Activated T-helper 17 cell treated with anti-CD3 and anti-CD28 coated beads, Interleukin-2, amount 50 U/mL, for 72 hours (primary cell): ENCODE data around the gene PLEKHF1. TPM values are rescaled to one million over a fixed set of nuclear protein-coding genes. Genes with fewer than 3 reads are reported as not detected.
"Not testable (repeated sequence)": the region's sequence is repeated elsewhere in the genome, so short reads cannot be mapped to it uniquely, and the experiment has no call there.

Experiments
- ATAC-seq: fragments of 150-1000 bp; cut with Tn5 transposase; replicated peaks from 2 replicates; pipeline ENCODE4 v1.10.0; 2021; ENCODE audit warnings: mild to moderate bottlenecking, moderate library complexity
- H3K27ac Mint-ChIP-seq: one replicate; pipeline ENCODE4 v1.8.0; 2022; ENCODE audit warnings: mixed read lengths
- H3K27me3 Mint-ChIP-seq: one replicate; pipeline ENCODE4 v1.8.0; 2022; ENCODE audit warnings: mixed read lengths
- H3K36me3 Mint-ChIP-seq: one replicate; pipeline ENCODE4 v1.8.0; 2022; ENCODE audit warnings: low read depth, mild to moderate bottlenecking, mixed read lengths
- H3K4me1 Mint-ChIP-seq: one replicate; pipeline ENCODE4 v1.8.0; 2022; ENCODE audit warnings: mixed read lengths
- H3K4me3 Mint-ChIP-seq: one replicate; pipeline ENCODE4 v1.8.0; 2022; ENCODE audit warnings: mild to moderate bottlenecking, mixed read lengths
- H3K9me3 Mint-ChIP-seq: one replicate; pipeline ENCODE4 v1.8.0; 2022; ENCODE audit warnings: mixed read lengths
- total RNA-seq, 2 donors: library from RNA; stranded (reverse); gene quantifications; one replicate each; pipeline ENCODE4 v1.2.3, GENCODE V29; 2022

PLEKHF1 gene
- total RNA-seq, 2 donors from 2014 or later, result 34.4 to 40.3 TPM

DNA sequence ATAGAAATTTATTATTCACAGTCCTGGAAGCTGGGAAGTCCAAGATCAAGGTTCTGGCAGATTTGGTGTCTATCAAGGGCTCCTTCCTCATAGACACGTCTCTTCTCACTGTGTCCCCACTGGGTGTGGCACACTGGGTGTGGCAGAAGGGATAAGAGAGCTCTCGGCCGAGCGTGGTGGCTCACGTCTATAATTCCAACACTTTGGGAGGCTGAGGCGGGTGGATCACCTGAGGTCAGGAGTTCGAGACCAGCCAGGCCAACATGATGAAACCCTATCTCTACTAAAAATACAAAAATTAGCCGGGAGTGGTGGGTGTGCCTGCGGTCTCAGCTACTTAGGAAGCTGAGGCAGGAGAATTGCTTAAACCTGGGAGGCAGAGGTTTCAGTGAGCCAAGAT, 38.4 kb upstream of the PLEKHF1 start:
- not testable (repeated sequence) for H3K9me3 Mint-ChIP-seq, ATAC-seq, H3K27ac Mint-ChIP-seq, H3K27me3 Mint-ChIP-seq, H3K4me3 Mint-ChIP-seq, H3K36me3 Mint-ChIP-seq
- peaks cover 25% of the 10 kb centered on the region for H3K4me1 Mint-ChIP-seq

DNA sequence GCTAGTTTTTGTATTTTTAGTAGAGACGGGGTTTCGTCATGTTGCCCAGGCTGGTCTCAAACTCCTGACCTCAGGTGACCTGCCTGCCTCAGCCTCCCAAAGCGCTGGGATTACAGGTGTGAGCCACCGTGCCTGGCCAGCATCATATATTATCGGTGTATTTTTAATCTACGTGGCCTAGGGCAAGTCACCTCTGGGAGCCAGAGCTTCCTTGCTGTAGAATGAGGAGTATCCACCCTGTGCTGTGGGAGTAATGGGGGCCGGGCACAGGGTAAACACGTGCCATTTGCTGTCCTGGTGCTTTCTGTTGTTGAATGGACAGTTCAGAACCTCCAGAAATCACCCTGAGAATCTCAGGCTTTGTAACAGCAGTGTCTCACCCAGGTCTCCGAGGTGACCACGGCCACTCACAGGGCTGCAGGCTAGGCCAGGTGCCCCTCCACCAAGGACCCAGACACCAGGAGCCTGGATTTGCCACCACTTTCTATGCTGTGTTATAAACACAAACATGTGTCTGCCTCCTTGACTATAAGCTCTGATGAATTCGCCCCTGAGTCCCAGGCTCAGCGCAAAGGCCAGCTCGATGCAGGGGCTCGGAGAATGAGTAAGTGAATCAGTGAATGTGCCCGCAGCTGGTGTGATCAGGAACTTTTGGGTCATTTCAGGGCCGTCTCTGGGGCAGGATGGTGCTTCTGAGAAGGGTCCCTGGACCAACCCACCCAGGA, 36.4 kb upstream of the PLEKHF1 start:
- H3K9me3 Mint-ChIP-seq, result no peaks in the 10 kb centered on the region
- no peak overlapping the region for H3K27ac Mint-ChIP-seq
- no peaks in the 10 kb centered on the region for H3K27me3 Mint-ChIP-seq
- H3K36me3 Mint-ChIP-seq, result no peaks in the 10 kb centered on the region
- H3K4me1 Mint-ChIP-seq, result peaks cover 6% of the 10 kb centered on the region
- ATAC-seq, result no peak
- no peak overlapping the region for H3K4me3 Mint-ChIP-seq

DNA sequence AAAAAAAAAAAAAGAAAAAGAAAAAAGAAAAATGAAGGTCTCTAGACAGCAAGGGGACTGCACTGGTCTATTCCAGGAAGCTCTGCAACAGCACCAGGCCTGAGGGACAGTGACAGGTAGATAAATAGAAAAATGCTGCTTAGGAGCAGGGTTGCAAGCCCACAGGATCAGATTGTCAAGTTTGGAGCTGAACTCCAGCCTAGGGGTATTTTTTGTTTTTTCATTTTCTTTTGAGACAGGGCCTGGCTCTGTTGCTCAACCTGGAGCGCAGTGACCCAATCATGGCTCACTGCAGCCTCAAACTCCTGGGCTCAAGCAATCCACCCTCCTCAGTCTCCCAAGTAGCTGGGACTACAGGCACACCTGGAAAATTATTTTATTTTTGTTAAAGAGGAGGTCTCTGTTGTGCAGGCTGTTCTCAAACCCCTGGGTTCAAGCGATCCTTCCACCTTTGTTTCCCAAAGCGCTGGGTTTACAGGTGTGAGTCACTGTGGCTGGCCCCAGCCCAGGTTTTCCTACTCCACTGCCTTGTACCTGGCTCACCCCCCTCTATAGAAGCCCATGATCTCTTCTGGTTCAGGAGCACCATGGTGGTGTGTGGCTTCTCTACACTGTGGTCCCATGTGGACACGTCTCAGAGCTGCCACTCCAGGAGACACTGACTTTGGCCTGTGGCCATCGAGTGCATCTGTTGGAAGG, 35.3 kb upstream of the PLEKHF1 start:
- no peak overlapping the region for H3K4me3 Mint-ChIP-seq
- H3K9me3 Mint-ChIP-seq, result no peaks in the 10 kb centered on the region
- no peaks in the 10 kb centered on the region for H3K27me3 Mint-ChIP-seq
- no peak for ATAC-seq
- H3K4me1 Mint-ChIP-seq, result no peaks in the 10 kb centered on the region
- H3K27ac Mint-ChIP-seq, result no peak overlapping the region
- H3K36me3 Mint-ChIP-seq, result no peaks in the 10 kb centered on the region

DNA sequence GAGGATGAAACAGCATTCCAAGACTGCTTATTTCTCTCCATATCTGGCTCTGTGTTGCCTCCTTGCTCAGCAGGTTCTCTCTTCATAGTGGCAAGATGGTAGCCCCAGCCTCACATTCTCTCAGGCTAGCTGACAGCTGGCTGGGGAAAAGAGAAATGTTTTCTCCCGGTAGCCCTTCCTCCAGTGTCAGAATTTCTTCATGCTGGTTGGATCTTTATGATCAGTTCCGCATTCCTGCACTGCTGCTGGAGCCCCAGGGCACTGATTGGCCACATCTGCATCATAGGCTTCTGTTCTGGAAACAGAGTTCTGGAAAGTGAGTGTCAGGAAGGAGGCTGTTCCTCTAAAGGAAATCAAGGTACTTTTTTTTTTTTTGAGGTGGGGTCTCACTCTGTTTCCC, 34.6 kb upstream of the PLEKHF1 start:
- H3K36me3 Mint-ChIP-seq, result no peaks in the 10 kb centered on the region
- no peak overlapping the region for H3K4me3 Mint-ChIP-seq
- ATAC-seq, result no peak
- no peaks in the 10 kb centered on the region for H3K4me1 Mint-ChIP-seq
- H3K27ac Mint-ChIP-seq, result no peak overlapping the region
- no peaks in the 10 kb centered on the region for H3K27me3 Mint-ChIP-seq
- no peaks in the 10 kb centered on the region for H3K9me3 Mint-ChIP-seq

DNA sequence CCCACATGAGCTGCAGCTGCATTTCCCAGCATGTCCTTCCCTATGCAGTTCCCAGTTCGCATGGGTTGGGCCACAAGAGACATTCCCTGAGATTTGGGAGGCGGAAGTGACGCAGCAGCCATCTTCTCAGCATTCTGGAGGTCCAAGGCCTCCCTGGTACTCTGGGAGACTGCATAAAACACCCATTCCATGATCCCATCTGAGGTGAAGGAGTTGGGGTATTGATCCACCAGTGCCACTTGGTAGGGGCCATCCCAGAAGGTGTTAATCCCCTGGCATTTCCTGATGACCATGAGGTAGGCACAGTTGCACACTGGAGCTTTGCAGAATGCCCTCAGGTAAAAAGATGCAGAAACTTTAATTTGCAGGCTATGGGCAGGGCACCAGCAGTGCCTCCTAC, 33.8 kb upstream of the PLEKHF1 start:
- no peaks in the 10 kb centered on the region for H3K9me3 Mint-ChIP-seq
- H3K4me3 Mint-ChIP-seq, result no peak overlapping the region
- H3K27ac Mint-ChIP-seq, result no peak overlapping the region
- H3K4me1 Mint-ChIP-seq, result no peaks in the 10 kb centered on the region
- H3K36me3 Mint-ChIP-seq, result no peaks in the 10 kb centered on the region
- ATAC-seq, result no peak
- no peaks in the 10 kb centered on the region for H3K27me3 Mint-ChIP-seq

DNA sequence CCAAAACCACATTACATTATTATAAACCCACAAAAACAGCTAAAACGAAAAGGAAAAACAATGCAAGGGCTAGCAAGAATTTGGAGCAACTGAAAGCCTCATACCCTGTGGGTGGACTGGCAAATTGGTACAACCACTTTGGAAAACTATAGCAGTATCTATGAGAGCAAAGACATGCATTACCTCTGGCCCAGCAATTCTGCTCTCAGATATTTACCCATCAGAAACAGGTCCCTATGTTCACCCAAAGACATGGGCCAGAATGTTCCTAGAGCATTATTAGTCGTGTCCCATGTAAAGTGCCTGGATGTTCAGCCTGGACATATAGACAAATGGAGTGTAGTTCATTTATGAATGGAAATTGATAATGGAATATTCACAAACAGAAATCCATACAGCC, 31.3 kb upstream of the PLEKHF1 start:
- H3K27ac Mint-ChIP-seq, result no peak overlapping the region
- no peaks in the 10 kb centered on the region for H3K27me3 Mint-ChIP-seq
- H3K4me3 Mint-ChIP-seq, result no peak overlapping the region
- no peaks in the 10 kb centered on the region for H3K36me3 Mint-ChIP-seq
- no peaks in the 10 kb centered on the region for H3K9me3 Mint-ChIP-seq
- no peaks in the 10 kb centered on the region for H3K4me1 Mint-ChIP-seq
- no peak for ATAC-seq

DNA sequence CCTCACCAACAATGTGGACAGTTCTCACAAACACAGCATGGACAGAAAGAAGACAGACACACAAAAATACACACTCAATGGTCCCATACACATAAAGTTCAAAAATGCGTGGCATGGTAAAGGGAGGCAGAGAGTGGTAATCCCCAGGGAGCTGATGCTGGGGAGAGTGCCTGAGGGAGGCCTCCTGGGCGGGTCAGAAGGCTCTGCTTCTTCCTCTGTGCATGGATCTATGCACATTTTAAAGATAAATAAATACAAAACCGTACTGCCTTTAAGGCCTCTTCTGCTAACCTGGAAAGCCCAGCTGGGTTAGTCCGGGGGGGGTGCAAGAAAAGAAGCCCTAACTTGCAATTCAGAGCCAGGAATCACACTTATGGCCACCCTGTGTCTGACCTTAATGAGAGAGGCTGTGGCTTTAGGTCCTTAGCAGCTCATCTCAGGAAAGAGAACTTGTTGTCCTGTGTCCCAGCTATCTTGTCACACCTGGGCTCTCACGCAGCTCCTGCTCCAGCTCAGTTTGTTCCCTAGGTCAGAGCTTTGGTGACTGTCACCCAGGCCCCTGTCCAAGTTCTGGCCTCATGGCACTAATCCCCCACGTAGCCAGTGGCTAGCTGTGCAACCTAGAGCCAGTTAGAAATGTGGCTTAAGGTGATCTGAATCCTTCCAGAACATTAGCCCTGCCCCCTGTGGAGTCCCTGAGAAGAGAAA, 30.7 kb upstream of the PLEKHF1 start:
- Mint-ChIP-seq H3K27me3 (no peaks in the 10 kb centered on the region), H3K9me3 (no peaks in the 10 kb centered on the region), H3K27ac (no peak overlapping the region), H3K4me1 (no peaks in the 10 kb centered on the region), H3K4me3 (no peak overlapping the region), H3K36me3 (no peaks in the 10 kb centered on the region)
- no peak for ATAC-seq

DNA sequence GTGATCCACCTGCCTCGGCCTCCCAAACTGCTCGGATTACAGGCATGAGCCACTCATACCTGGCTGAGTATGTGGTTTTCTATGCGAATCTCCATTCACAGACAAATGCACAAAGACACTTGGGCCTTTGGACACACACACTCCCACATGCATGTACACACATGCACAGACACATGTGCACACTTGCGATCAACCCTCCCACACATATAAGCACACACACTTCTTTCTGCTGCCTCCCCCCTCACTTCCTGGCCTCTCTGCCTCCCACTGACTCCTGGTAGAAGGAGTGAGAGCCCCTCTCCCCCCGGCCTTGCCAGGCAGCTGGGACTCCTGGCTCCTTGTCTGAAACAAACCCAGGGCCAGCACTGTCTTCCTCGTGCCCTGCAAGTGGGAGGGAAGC, 29.3 kb upstream of the PLEKHF1 start:
- ATAC-seq, result no peak
- H3K27me3 Mint-ChIP-seq, result no peaks in the 10 kb centered on the region
- H3K4me1 Mint-ChIP-seq, result no peaks in the 10 kb centered on the region
- no peaks in the 10 kb centered on the region for H3K9me3 Mint-ChIP-seq
- H3K4me3 Mint-ChIP-seq, result no peak overlapping the region
- H3K36me3 Mint-ChIP-seq, result no peaks in the 10 kb centered on the region
- H3K27ac Mint-ChIP-seq, result no peak overlapping the region

DNA sequence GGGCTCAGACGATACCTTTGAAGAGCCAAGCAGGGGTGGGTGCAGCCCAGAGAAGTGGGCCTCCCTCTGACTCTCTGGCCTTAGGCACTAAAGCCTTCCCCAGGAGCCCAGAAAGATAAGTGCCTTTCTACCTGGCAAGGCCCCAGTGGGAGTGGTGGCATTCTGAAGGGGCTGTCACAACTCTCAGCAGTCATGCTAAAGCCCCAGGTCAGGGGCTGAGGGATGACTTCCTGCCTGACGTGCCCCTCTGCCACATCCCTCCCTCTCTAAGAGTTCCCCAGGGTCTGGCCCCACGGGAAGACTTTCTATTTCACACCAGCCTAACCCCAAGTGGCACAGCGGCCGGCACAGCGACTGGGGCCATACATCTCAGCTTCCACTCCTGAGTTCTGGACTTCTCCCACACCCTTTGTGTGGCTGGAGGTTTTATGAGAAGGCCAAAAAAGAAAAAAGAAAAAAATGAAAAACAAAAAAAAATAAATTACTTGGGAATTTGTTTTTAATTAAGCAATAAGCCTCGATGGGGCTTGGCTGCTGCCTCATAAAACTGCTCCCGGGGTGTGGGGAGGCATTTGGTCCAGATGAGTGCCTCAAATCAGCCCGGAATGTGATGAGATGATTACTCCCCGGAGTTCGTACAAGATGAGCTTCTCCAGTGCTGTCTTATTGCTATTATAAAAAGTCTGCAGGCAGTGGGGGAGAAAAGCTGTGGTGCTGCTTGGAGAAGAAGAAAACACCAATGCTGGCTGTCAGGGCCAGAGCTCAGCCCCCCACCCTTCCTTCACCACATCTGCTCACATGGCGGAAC, 28.5 kb upstream of the PLEKHF1 start:
- H3K27ac Mint-ChIP-seq, result no peak overlapping the region
- H3K9me3 Mint-ChIP-seq, result no peaks in the 10 kb centered on the region
- ATAC-seq, result no peak
- no peaks in the 10 kb centered on the region for H3K4me1 Mint-ChIP-seq
- no peaks in the 10 kb centered on the region for H3K27me3 Mint-ChIP-seq
- H3K4me3 Mint-ChIP-seq, result no peak overlapping the region
- no peaks in the 10 kb centered on the region for H3K36me3 Mint-ChIP-seq

DNA sequence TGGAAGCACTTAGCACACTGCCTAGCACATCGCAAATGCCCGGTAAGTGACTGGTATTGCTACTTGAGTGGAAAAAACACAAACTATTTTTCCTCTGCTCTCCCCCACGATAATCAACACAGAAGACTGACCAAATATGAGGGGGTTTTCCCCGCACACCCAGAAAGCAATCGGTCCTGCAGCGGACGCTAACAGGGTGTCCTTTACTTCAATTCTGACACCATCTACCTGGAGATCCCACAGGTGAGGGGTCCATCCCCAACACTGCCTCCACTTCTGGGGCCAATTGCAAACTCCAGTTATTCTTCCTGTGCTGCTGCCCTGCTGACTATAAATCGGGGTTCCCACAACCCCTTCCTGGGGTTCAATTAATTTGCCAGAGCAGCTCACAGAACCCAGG, 26.2 kb upstream of the PLEKHF1 start:
- no peaks in the 10 kb centered on the region for H3K9me3 Mint-ChIP-seq
- H3K36me3 Mint-ChIP-seq, result no peaks in the 10 kb centered on the region
- H3K4me1 Mint-ChIP-seq, result no peaks in the 10 kb centered on the region
- no peak for ATAC-seq
- no peak overlapping the region for H3K27ac Mint-ChIP-seq
- no peaks in the 10 kb centered on the region for H3K27me3 Mint-ChIP-seq
- no peak overlapping the region for H3K4me3 Mint-ChIP-seq

DNA sequence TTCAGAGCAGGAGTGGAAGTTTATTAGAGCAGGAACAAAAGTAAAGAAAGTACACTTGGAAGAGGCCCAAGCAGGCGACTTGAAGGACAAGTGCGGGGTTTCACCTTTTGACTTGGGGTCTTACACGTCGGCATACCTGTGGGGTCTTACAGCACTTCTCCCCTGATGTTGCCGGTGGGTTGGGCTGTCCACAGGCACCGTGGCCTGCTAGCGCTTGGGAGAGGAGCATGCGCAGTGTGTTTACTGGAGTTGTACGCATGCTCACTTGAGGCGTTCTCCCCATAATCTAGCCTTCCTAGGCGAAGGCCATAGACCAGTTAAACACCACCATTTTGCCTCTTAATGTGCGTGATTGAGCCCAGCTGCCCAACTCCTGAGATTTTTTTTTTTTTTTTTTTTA, 25.0 kb upstream of the PLEKHF1 start:
- no peak overlapping the region for H3K4me3 Mint-ChIP-seq

DNA sequence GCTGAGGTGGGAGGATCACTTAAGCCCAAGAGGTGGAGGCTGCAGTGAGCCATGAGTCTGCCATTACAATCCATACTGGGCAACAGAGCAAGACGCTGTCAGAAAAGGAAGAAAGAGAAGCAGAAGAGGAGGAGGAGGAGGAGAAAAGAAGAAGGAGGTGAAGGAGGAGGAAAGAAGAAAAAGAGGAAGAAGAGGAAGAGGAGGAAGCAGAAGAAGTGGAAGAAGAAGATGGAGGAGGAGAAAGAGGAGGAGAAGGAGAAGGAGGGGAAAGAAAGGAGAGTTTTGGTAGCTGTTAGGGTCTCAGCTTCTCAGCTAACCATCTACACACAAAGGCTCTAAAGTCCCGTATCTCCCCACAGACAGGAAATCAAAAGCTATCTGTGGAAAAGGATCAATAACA, 23.7 kb upstream of the PLEKHF1 start:
- Mint-ChIP-seq H3K9me3 (no peaks in the 10 kb centered on the region), H3K27me3 (no peaks in the 10 kb centered on the region), H3K4me1 (peaks cover 14% of the 10 kb centered on the region), H3K36me3 (no peaks in the 10 kb centered on the region), H3K4me3 (no peak overlapping the region), H3K27ac (peak overlapping the region; percentile 22)
- no peak for ATAC-seq

More for the DNA sequence above, 25.0 kb upstream of the PLEKHF1 start:
- no peak for ATAC-seq
- Mint-ChIP-seq H3K36me3 (no peaks in the 10 kb centered on the region), H3K27ac (no peak overlapping the region), H3K9me3 (no peaks in the 10 kb centered on the region), H3K4me1 (peaks cover 1% of the 10 kb centered on the region), H3K27me3 (no peaks in the 10 kb centered on the region)

DNA sequence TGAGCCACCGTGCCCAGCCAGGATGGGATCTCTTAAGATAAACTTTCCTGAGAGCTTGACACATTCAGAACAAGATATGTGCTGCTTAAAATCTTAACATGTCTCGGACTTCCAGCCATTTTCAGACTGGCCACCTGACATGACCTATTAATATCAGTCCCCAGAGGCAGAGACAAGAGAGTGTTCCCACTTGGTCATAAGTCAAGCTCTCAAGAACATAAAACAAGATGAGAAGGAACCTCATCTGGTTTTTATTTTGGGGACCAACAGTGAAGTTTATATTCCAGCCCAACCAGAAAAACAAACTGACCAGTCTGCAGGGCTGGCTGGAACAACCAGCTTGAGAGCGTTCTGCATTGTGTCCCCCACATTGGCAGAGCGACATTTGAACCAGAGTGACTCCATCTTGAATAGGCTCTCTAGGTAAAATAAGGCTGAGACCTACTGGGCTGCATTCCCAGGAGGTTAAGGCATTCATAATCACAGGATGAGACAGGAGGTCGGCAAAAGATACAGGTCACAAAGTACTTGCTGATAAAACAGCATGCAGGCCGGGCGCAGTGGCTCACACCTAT, 21.8 kb upstream of the PLEKHF1 start:
- H3K36me3 Mint-ChIP-seq, result no peaks in the 10 kb centered on the region
- peaks cover 14% of the 10 kb centered on the region for H3K4me1 Mint-ChIP-seq
- H3K27ac Mint-ChIP-seq, result no peak overlapping the region
- no peaks in the 10 kb centered on the region for H3K9me3 Mint-ChIP-seq
- H3K4me3 Mint-ChIP-seq, result no peak overlapping the region
- no peaks in the 10 kb centered on the region for H3K27me3 Mint-ChIP-seq
- ATAC-seq, result no peak

DNA sequence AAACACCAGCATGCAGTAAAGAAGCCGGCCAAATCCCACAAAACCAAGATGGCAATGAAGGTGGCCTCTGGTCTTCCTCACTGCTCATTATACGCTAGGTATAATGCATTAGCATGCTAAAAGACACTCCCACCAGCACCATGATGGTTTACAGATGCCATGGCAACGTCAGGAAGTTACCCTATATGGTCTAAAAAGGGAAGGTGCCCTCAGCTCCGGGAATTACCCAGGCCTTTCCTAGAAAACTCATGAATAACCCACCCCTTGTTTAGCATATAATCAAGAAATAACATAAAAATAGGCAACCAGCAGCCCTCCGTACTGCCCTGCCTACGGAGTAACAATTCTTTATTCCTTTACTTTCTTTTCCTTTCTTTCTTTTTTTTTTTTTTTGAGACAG, 21.1 kb upstream of the PLEKHF1 start:
- H3K9me3 Mint-ChIP-seq, result no peaks in the 10 kb centered on the region
- no peaks in the 10 kb centered on the region for H3K27me3 Mint-ChIP-seq
- no peaks in the 10 kb centered on the region for H3K36me3 Mint-ChIP-seq
- ATAC-seq, result no peak
- no peak overlapping the region for H3K27ac Mint-ChIP-seq
- H3K4me1 Mint-ChIP-seq, result peaks cover 14% of the 10 kb centered on the region
- no peak overlapping the region for H3K4me3 Mint-ChIP-seq
